ENCODE measurements around the gene C1QTNF9B. TPM values are rescaled to one million over a fixed set of nuclear protein-coding genes. Genes with fewer than 3 reads are reported as not detected.
A peak's percentile ranks its signal among the peaks of the same experiment; 100 is the strongest.

C1QTNF9B gene
- total and polyA plus RNA-seq, 10 donors: 0.23 to 1.9 (median 0.77) TPM; not detected in 3

GRCh38 chr13:23903906-23904280 is 6.6 kb upstream of the C1QTNF9B start:
- intact Hi-C loops (cut with DNase I; ENCODE audit: low total_unique reads): no loop called here
- DNase-seq: no peak
- H3K36me3 ChIP-seq: no peaks in the 10 kb centered on the region
- TF ChIP-seq CTCF (IDR thresholded peaks at IDR 0.05 in 8 of 11, conservative IDR thresholded peaks at IDR 0.05 in 3 of 11) (no peak), POLR2A (IDR thresholded peaks at IDR 0.05) (no peak), POLR2AphosphoS5 (IDR thresholded peaks at IDR 0.05) (no peak)
- no peak overlapping the region for H3K27ac ChIP-seq
- H3K27me3 ChIP-seq (replicated peaks in 1 of 7): peaks cover 3 to 47% (median 18%) of the 10 kb centered on the region in 7 donors
- WGBS, 5 donors: 33 to 67% (median 41%) methylated on average over 13 to 16 of the region's 16 CpGs
- H3K9me3 ChIP-seq: no peaks in the 10 kb centered on the region
- H3K4me1 ChIP-seq: peaks cover 4 to 21% (median 10%) of the 10 kb centered on the region in 6 donors
- peak overlapping the region in 5 of 8 donors; percentile 1 to 58 (median 24) for H3K4me3 ChIP-seq

GRCh38 chr13:23902975-23903905 is 5.9 kb upstream of the C1QTNF9B start:
- intact Hi-C loops (cut with DNase I; ENCODE audit: low total_unique reads): no loop called here
- H3K4me1 ChIP-seq: peaks cover 4 to 21% (median 10%) of the 10 kb centered on the region in 6 donors
- no peaks in the 10 kb centered on the region for H3K36me3 ChIP-seq
- TF ChIP-seq CTCF (IDR thresholded peaks at IDR 0.05 in 8 of 11, conservative IDR thresholded peaks at IDR 0.05 in 3 of 11): no peak
- no peak for TF ChIP-seq POLR2AphosphoS5 (IDR thresholded peaks at IDR 0.05)
- no peak for TF ChIP-seq POLR2A (IDR thresholded peaks at IDR 0.05)
- no peak overlapping the region for H3K27ac ChIP-seq
- no peaks in the 10 kb centered on the region for H3K9me3 ChIP-seq
- peaks cover 3 to 46% (median 18%) of the 10 kb centered on the region in 7 donors for H3K27me3 ChIP-seq (replicated peaks in 1 of 7)
- WGBS, 5 donors: 11 to 42% (median 14%) methylated on average over 22 to 67 of the region's 67 CpGs
- H3K4me3 ChIP-seq: peak overlapping the region in 5 of 8 donors; percentile 1 to 58 (median 24)
- DNase-seq: no peak

DNA sequence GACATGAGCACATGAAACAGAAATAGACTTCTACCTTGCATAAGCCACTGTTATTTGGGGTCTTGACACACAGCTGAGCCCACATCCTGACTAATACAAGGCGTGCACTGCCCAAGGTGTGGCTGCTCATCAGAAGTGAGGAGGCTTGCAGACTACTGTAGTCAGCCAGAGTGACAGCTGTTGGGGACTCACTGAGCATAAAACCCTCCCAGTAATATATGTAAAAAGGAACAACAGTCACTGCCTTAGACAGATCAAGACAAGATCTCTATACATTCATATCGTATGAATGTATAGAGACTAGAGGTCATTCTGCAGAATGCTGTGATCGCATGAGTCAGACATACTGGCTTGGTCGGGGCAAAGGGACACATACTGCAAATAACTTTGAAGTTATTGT is 4.1 kb upstream of the C1QTNF9B start:
- peaks cover 4 to 21% (median 10%) of the 10 kb centered on the region in 6 donors for H3K4me1 ChIP-seq
- peaks cover 3 to 43% (median 18%) of the 10 kb centered on the region in 7 donors for H3K27me3 ChIP-seq (replicated peaks in 1 of 7)
- H3K9me3 ChIP-seq: no peaks in the 10 kb centered on the region
- no peak overlapping the region for H3K27ac ChIP-seq
- DNase-seq: no peak
- 74 to 87% (median 81%) methylated on average over 4 of the region's 4 CpGs for WGBS, 5 donors
- intact Hi-C loops (cut with DNase I; ENCODE audit: low total_unique reads): no loop called here
- H3K36me3 ChIP-seq: no peaks in the 10 kb centered on the region
- no peak for TF ChIP-seq CTCF (IDR thresholded peaks at IDR 0.05 in 8 of 11, conservative IDR thresholded peaks at IDR 0.05 in 3 of 11)
- TF ChIP-seq POLR2A (IDR thresholded peaks at IDR 0.05): no peak
- TF ChIP-seq POLR2AphosphoS5 (IDR thresholded peaks at IDR 0.05): no peak
- H3K4me3 ChIP-seq: no peak overlapping the region

DNA sequence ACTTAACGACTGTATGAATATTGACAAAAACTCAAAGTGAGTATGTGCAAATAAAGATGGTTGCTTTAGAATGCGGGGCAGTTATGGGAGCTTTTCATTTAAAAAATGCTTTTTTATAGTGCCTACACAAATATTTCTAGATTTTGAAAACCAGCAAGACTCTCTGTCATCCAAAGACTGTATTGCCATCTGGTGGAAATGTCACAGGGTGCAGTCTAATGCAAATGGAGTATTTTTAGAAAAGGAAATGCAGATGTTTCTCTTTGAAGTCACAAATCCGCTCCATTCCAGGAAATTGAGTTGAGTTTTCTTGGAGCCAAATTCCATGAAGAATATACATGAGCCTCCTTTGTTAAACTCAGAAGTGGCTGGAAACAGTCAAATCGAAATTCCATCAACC is 2.3 kb upstream of the C1QTNF9B start:
- 28 to 36% (median 31%) methylated on average over 4 of the region's 4 CpGs for WGBS, 5 donors
- no peak overlapping the region for H3K27ac ChIP-seq
- intact Hi-C loops (cut with DNase I; ENCODE audit: low total_unique reads): no loop called here
- H3K27me3 ChIP-seq (replicated peaks in 1 of 7): peaks cover 3 to 36% (median 18%) of the 10 kb centered on the region in 7 donors
- H3K4me3 ChIP-seq: no peak overlapping the region
- no peaks in the 10 kb centered on the region for H3K9me3 ChIP-seq
- no peaks in the 10 kb centered on the region for H3K36me3 ChIP-seq
- TF ChIP-seq POLR2A (IDR thresholded peaks at IDR 0.05): no peak
- TF ChIP-seq CTCF (IDR thresholded peaks at IDR 0.05 in 8 of 11, conservative IDR thresholded peaks at IDR 0.05 in 3 of 11): peak in 8 of 11 experiments; percentile 18 to 75 (median 56)
- H3K4me1 ChIP-seq: peaks cover 4 to 21% (median 10%) of the 10 kb centered on the region in 6 donors
- DNase-seq: no peak
